H1 (cell line): ENCODE results near the gene TGFA. TPM values are rescaled to one million over a fixed set of nuclear protein-coding genes. Genes with fewer than 3 reads are reported as not detected.

Source experiments
- CBX5 ChIP-seq: fragments of 300-800, 300-1000 bp; sonication (generic); IDR thresholded peaks from 2 replicates; pipeline ENCODE4 v1.7.1; 2016; ENCODE audit warnings: antibody characterized with exemption, low read length, low read depth
- CEBPB ChIP-seq: IDR thresholded peaks from 2 replicates; pipeline ENCODE4 v1.6.1; 2012; ENCODE audit warnings: low read depth, low read length
- FOSL1 ChIP-seq: IDR thresholded peaks from 2 replicates; pipeline ENCODE4 v1.6.1; 2011; ENCODE audit warnings: mild to moderate bottlenecking, low read depth, low read length, moderate library complexity; ENCODE audit not compliant: insufficient read depth
- KDM4A ChIP-seq: IDR thresholded peaks from one replicate; pipeline ENCODE4 v1.7.1; 2012; ENCODE audit warnings: low read depth, mild to moderate bottlenecking, moderate library complexity, low read length, inconsistent platforms; ENCODE audit not compliant: severe bottlenecking
- NANOG ChIP-seq: IDR thresholded peaks from 2 replicates; pipeline ENCODE4 v1.6.1; 2011; ENCODE audit warnings: low read length, low read depth, mild to moderate bottlenecking, inconsistent platforms; ENCODE audit not compliant: insufficient read depth, poor library complexity, severe bottlenecking
- SIN3A ChIP-seq, 2 experiments: IDR thresholded peaks in 1 of 2; conservative IDR thresholded peaks in 1 of 2; 2 replicates each; pipeline ENCODE4 v1.6.1; 2011 to 2012; ENCODE audit warnings: low read length in 2 of 2, improper control_type of control experiment in 1 of 2, low read depth in 1 of 2, mild to moderate bottlenecking in 1 of 2
- TAF1 ChIP-seq: IDR thresholded peaks from 2 replicates; pipeline ENCODE4 v1.6.1; 2011; ENCODE audit warnings: mild to moderate bottlenecking, low read depth, low read length
- polyA plus RNA-seq, 7 experiments: library from polyadenylated mRNA; depleted of rRNA in 3 of 7; stranded (reverse) in 5 of 7; unstranded in 2 of 7; fragments of >200 nt in 5 of 7; fragments of 200-250 nt in 2 of 7; gene quantifications; 1 replicate in 5 of 7; 2 replicates in 1 of 7; 4 replicates in 1 of 7; pipeline versions ENCODE4 v1.2.1 to v1.2.3, GENCODE V29; 2011 to 2013; ENCODE audit warnings: missing spikeins in 2 of 7, mixed read lengths in 2 of 7
- total RNA-seq: library from RNA; stranded (reverse); fragmentation: NEBNext Ultra II Directional; extraction: Animal tissue kit (Norgen Biotek cat#: 25700); gene quantifications from 2 replicates; pipeline ENCODE4 v1.2.1, GENCODE V29; 2021
- TF ChIP-seq, protein P1 (sequence below): fragments of 300-600 bp; sonication (generic); IDR thresholded peaks from 2 replicates; pipeline ENCODE4 v1.7.1; 2012; ENCODE audit warnings: low read length, moderate library complexity, mild to moderate bottlenecking, inconsistent platforms; ENCODE audit not compliant: insufficient replicate concordance

The TGFA gene
- total and polyA plus RNA-seq, 2 of the 8 experiments (the other 6 are each of a cell fraction or from before 2014, with no cell fraction given), result 1.8 to 3.7 TPM

DNA sequence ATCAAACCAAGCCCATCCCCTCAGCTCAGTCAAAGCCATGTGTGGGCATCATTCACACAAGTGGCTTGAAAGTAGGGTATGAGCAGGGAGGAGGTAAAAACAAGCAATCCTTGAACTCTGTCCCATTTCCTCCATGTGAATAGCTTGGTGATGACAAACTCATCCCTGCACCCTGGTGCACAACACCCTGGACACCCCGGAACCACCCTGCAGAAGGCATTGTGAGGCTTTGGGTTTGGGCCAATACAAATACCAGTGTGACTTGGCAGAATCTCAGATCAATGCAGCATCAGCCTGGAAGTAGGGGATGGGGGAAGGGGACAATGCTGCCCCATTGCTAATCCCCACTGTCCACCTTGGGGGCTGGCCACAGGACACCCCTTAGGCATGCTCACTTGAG, 28.6 kb downstream of the TGFA start (continued):
- TF ChIP-seq NANOG, result no peak
- TF ChIP-seq KDM4A, result no peak
- TF ChIP-seq CBX5, result no peak
- TF ChIP-seq TAF1, result no peak
- TF ChIP-seq CEBPB, result no peak
- TF ChIP-seq, protein P1, sequence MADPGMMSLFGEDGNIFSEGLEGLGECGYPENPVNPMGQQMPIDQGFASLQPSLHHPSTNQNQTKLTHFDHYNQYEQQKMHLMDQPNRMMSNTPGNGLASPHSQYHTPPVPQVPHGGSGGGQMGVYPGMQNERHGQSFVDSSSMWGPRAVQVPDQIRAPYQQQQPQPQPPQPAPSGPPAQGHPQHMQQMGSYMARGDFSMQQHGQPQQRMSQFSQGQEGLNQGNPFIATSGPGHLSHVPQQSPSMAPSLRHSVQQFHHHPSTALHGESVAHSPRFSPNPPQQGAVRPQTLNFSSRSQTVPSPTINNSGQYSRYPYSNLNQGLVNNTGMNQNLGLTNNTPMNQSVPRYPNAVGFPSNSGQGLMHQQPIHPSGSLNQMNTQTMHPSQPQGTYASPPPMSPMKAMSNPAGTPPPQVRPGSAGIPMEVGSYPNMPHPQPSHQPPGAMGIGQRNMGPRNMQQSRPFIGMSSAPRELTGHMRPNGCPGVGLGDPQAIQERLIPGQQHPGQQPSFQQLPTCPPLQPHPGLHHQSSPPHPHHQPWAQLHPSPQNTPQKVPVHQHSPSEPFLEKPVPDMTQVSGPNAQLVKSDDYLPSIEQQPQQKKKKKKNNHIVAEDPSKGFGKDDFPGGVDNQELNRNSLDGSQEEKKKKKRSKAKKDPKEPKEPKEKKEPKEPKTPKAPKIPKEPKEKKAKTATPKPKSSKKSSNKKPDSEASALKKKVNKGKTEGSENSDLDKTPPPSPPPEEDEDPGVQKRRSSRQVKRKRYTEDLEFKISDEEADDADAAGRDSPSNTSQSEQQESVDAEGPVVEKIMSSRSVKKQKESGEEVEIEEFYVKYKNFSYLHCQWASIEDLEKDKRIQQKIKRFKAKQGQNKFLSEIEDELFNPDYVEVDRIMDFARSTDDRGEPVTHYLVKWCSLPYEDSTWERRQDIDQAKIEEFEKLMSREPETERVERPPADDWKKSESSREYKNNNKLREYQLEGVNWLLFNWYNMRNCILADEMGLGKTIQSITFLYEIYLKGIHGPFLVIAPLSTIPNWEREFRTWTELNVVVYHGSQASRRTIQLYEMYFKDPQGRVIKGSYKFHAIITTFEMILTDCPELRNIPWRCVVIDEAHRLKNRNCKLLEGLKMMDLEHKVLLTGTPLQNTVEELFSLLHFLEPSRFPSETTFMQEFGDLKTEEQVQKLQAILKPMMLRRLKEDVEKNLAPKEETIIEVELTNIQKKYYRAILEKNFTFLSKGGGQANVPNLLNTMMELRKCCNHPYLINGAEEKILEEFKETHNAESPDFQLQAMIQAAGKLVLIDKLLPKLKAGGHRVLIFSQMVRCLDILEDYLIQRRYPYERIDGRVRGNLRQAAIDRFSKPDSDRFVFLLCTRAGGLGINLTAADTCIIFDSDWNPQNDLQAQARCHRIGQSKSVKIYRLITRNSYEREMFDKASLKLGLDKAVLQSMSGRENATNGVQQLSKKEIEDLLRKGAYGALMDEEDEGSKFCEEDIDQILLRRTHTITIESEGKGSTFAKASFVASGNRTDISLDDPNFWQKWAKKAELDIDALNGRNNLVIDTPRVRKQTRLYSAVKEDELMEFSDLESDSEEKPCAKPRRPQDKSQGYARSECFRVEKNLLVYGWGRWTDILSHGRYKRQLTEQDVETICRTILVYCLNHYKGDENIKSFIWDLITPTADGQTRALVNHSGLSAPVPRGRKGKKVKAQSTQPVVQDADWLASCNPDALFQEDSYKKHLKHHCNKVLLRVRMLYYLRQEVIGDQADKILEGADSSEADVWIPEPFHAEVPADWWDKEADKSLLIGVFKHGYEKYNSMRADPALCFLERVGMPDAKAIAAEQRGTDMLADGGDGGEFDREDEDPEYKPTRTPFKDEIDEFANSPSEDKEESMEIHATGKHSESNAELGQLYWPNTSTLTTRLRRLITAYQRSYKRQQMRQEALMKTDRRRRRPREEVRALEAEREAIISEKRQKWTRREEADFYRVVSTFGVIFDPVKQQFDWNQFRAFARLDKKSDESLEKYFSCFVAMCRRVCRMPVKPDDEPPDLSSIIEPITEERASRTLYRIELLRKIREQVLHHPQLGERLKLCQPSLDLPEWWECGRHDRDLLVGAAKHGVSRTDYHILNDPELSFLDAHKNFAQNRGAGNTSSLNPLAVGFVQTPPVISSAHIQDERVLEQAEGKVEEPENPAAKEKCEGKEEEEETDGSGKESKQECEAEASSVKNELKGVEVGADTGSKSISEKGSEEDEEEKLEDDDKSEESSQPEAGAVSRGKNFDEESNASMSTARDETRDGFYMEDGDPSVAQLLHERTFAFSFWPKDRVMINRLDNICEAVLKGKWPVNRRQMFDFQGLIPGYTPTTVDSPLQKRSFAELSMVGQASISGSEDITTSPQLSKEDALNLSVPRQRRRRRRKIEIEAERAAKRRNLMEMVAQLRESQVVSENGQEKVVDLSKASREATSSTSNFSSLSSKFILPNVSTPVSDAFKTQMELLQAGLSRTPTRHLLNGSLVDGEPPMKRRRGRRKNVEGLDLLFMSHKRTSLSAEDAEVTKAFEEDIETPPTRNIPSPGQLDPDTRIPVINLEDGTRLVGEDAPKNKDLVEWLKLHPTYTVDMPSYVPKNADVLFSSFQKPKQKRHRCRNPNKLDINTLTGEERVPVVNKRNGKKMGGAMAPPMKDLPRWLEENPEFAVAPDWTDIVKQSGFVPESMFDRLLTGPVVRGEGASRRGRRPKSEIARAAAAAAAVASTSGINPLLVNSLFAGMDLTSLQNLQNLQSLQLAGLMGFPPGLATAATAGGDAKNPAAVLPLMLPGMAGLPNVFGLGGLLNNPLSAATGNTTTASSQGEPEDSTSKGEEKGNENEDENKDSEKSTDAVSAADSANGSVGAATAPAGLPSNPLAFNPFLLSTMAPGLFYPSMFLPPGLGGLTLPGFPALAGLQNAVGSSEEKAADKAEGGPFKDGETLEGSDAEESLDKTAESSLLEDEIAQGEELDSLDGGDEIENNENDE, result no peak
- TF ChIP-seq FOSL1, result no peak
- TF ChIP-seq SIN3A (conservative IDR thresholded peaks at IDR 0.05 in 1 of 2, IDR thresholded peaks at IDR 0.05 in 1 of 2; ENCODE audit: low read depth in 1 of 2, low read length in 2 of 2), result no peak
- TF ChIP-seq, all 59 proteins: peak for 0
